ENCODE measurements around the gene NOTCH1.
"Not testable (repeated sequence)": the region's sequence is repeated elsewhere in the genome, so short reads cannot be mapped to it uniquely, and the experiment has no call there.

Gene NOTCH1

DNA sequence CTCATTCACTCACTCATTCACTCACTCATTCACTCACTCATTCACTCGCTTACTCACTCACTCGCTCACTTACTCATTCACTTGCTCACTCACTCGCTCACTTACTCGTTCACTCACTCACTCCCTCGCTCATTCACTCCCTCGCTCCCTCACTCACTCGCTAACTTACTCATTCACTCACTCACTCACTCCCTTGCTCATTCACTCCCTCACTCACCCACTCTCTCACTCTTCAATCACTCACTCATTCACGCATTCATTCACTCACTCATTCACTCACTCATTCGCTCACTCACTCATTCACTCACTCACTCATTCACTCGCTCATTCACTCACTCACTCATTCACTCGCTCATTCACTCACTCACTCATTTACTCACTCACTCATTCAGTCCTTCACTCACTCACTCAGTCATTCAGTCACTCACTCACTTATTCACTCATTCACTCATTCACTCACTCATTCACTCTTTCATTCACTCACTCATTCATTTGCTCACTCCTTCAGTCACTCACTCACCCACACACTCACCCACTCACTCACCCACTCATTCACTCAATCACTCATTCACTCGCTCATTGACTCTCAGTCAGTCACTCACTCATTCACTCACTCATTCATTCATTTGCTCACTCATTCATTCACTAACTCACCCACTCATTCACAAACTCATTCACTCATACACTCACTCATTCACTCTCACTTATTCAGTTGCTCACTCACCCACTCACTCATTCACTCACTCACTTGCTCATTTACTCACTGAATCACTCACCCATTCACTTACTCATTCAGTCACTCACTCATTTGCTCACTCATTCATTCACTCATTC is 36.0 kb upstream of the NOTCH1 start:
- Histone ChIP-seq H2BK120ac (ENCODE audit: low read depth, low read length) (no peak overlapping the region), H4K8ac (ENCODE audit: low read depth, low read length) (no peak overlapping the region), H4K91ac (ENCODE audit: low read depth, low read length, poor library complexity) (no peak overlapping the region), H3K27ac (replicated peaks; ENCODE audit: low read length) (no peak overlapping the region), H3K4ac (ENCODE audit: low read length) (no peak overlapping the region), H3K4me2 (ENCODE audit: insufficient read depth, low read length, poor library complexity, severe bottlenecking) (no peak overlapping the region), H2BK15ac (ENCODE audit: low read length) (no peak overlapping the region), H2BK12ac (ENCODE audit: low read length) (no peak overlapping the region), H3K14ac (ENCODE audit: low read length) (no peak overlapping the region), H3K36me3 (replicated peaks in 1 of 2; ENCODE audit: control insufficient read depth in 2 of 2, insufficient read depth in 2 of 2, low read length in 2 of 2) (no peaks in the 10 kb centered on the region), H3K4me3 (ENCODE audit: low read length in 2 of 2) (no peak overlapping the region), H2AK5ac (ENCODE audit: low read depth, low read length) (no peak overlapping the region), H3K9ac (ENCODE audit: low read depth, low read length, poor library complexity) (no peak overlapping the region), H3K27me3 (ENCODE audit: control insufficient read depth in 3 of 3, insufficient read depth in 3 of 3, low read depth in 1 of 3, low read length in 3 of 3) (peaks cover 0 to 3% (median 0%) of the 10 kb centered on the region in 3 experiments), H3K9me3 (replicated peaks in 1 of 2; ENCODE audit: control insufficient read depth in 2 of 2, insufficient read depth in 1 of 2, low read depth in 1 of 2, low read length in 2 of 2) (peaks cover 0 to 3% of the 10 kb centered on the region in 2 donors), H3K4me1 (ENCODE audit: control insufficient read depth in 2 of 2, insufficient read depth in 1 of 2, low read depth in 1 of 2, low read length in 2 of 2) (peaks cover 43 to 45% of the 10 kb centered on the region in 2 donors), H2AFZ (ENCODE audit: low read length) (no peak overlapping the region), H3K18ac (ENCODE audit: low read length) (no peak overlapping the region), H3K23ac (ENCODE audit: low read depth, low read length, poor library complexity) (no peak overlapping the region), H3K79me1 (ENCODE audit: low read depth, low read length) (peaks cover 3% of the 10 kb centered on the region), H2BK5ac (ENCODE audit: low read length) (no peak overlapping the region)
- DNase-seq (ENCODE audit: low spot score) = no peak
- WGBS, 2 donors (ENCODE audit: extremely low coverage in 2 of 2, insufficient read length in 2 of 2, insufficient replicate concordance in 1 of 2) = 100% methylated on average over 6 to 9 of the region's 12 CpGs

DNA sequence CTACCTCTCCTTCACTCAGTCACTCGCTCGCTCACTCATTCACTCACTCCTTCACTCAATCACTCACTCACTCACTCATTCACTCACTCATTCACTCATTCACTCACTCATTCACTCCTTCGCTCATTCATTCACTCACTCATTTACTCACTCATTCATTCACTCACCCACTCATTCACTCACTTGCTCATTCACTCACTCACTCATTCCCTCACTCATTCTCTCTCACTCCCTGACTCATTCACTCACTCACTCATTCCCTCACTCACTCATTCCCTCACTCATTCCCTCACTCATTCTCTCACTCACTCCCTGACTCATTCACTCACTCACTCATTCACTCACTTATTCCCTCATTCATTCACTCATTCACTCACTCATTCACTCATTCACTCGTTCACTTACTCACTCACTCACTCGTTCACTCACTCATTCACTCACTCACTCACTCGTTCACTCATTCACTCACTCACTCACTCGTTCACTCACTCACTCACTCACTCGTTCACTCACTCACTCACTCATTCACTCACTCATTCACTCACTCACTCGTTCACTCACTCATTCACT is 33.9 kb upstream of the NOTCH1 start:
- not testable (repeated sequence) for H2BK15ac ChIP-seq (ENCODE audit: low read length); H3K14ac ChIP-seq (ENCODE audit: low read length); H4K8ac ChIP-seq (ENCODE audit: low read depth, low read length); H3K4me2 ChIP-seq (ENCODE audit: insufficient read depth, low read length, poor library complexity, severe bottlenecking); H3K79me1 ChIP-seq (ENCODE audit: low read depth, low read length); H3K4ac ChIP-seq (ENCODE audit: low read length); H3K23ac ChIP-seq (ENCODE audit: low read depth, low read length, poor library complexity); H3K4me3 ChIP-seq (ENCODE audit: low read length in 2 of 2); H3K27me3 ChIP-seq (ENCODE audit: control insufficient read depth in 3 of 3, insufficient read depth in 3 of 3, low read depth in 1 of 3, low read length in 3 of 3); H2BK12ac ChIP-seq (ENCODE audit: low read length); H4K91ac ChIP-seq (ENCODE audit: low read depth, low read length, poor library complexity); H3K27ac ChIP-seq (replicated peaks; ENCODE audit: low read length); H3K36me3 ChIP-seq (replicated peaks in 1 of 2; ENCODE audit: control insufficient read depth in 2 of 2, insufficient read depth in 2 of 2, low read length in 2 of 2); H2AFZ ChIP-seq (ENCODE audit: low read length); H3K9me3 ChIP-seq (replicated peaks in 1 of 2; ENCODE audit: control insufficient read depth in 2 of 2, insufficient read depth in 1 of 2, low read depth in 1 of 2, low read length in 2 of 2); DNase-seq (ENCODE audit: low spot score); H2BK120ac ChIP-seq (ENCODE audit: low read depth, low read length); H3K9ac ChIP-seq (ENCODE audit: low read depth, low read length, poor library complexity)
- Histone ChIP-seq H2AK5ac (ENCODE audit: low read depth, low read length) (peak overlapping the region; percentile 90), H2BK5ac (ENCODE audit: low read length) (peak overlapping the region; percentile 77), H3K4me1 (ENCODE audit: control insufficient read depth in 2 of 2, insufficient read depth in 1 of 2, low read depth in 1 of 2, low read length in 2 of 2) (peaks cover 24 to 25% of the 10 kb centered on the region in 2 donors), H3K18ac (ENCODE audit: low read length) (peak overlapping the region; percentile 78)
- WGBS, 2 donors (ENCODE audit: extremely low coverage in 2 of 2, insufficient read length in 2 of 2, insufficient replicate concordance in 1 of 2) = 100% methylated on average over 3 to 6 of the region's 9 CpGs

DNA sequence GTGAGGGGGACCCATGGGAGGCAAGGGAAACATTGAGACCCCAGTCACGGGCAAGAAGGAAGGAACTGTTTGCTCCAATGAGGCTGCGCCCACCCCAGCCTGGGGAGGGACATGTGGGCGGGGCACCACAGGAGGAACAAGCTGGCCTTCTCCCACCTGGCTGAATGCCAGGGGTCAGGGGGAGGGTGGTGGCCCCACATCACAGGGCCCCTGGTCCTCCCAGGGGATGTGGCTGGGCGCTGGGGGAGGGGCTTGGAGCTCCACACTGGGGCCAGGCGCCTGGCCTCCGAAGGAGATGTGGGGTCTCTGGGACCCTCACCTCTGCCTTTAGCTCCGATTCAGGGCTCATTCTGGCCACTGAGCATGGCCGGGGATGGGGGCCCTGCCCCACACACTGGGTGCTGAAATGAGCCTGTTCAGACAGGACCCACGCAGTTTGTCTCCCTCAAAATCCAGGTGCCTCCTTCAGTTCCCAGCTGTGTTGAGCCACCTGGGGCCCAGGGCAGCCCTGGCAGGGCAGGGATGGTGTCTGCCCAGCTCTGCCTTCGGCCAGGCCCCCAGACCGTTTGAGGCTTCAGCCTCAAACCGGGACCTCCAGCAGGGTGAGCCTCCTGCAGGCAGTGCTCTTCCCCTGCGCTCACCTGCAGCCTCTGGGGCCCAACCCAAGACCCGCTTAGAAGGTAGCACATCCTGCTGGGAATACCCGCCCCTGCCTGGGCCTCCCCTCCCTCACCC is 33.2 kb upstream of the NOTCH1 start:
- Histone ChIP-seq H3K23ac (ENCODE audit: low read depth, low read length, poor library complexity) (no peak overlapping the region), H2BK120ac (ENCODE audit: low read depth, low read length) (no peak overlapping the region), H3K4me2 (ENCODE audit: insufficient read depth, low read length, poor library complexity, severe bottlenecking) (no peak overlapping the region), H3K4ac (ENCODE audit: low read length) (peak overlapping the region; percentile 32), H3K79me1 (ENCODE audit: low read depth, low read length) (no peaks in the 10 kb centered on the region), H2AK5ac (ENCODE audit: low read depth, low read length) (peak overlapping the region; percentile 90), H2BK12ac (ENCODE audit: low read length) (peak overlapping the region; percentile 67), H4K8ac (ENCODE audit: low read depth, low read length) (no peak overlapping the region), H3K4me1 (ENCODE audit: control insufficient read depth in 2 of 2, insufficient read depth in 1 of 2, low read depth in 1 of 2, low read length in 2 of 2) (peaks cover 18 to 20% of the 10 kb centered on the region in 2 donors), H3K4me3 (ENCODE audit: low read length in 2 of 2) (no peak overlapping the region), H2BK15ac (ENCODE audit: low read length) (peak overlapping the region; percentile 86), H2AFZ (ENCODE audit: low read length) (peak overlapping the region; percentile 45), H3K27ac (replicated peaks; ENCODE audit: low read length) (peak overlapping the region; percentile 52), H3K14ac (ENCODE audit: low read length) (no peak overlapping the region), H3K27me3 (ENCODE audit: control insufficient read depth in 3 of 3, insufficient read depth in 3 of 3, low read depth in 1 of 3, low read length in 3 of 3) (no peaks in the 10 kb centered on the region), H3K9me3 (replicated peaks in 1 of 2; ENCODE audit: control insufficient read depth in 2 of 2, insufficient read depth in 1 of 2, low read depth in 1 of 2, low read length in 2 of 2) (peaks cover 0 to 2% of the 10 kb centered on the region in 2 donors), H3K36me3 (replicated peaks in 1 of 2; ENCODE audit: control insufficient read depth in 2 of 2, insufficient read depth in 2 of 2, low read length in 2 of 2) (no peaks in the 10 kb centered on the region), H2BK5ac (ENCODE audit: low read length) (peak overlapping the region; percentile 77), H4K91ac (ENCODE audit: low read depth, low read length, poor library complexity) (no peak overlapping the region), H3K18ac (ENCODE audit: low read length) (peak overlapping the region; percentile 78), H3K9ac (ENCODE audit: low read depth, low read length, poor library complexity) (peak overlapping the region; percentile 45)
- no peak for DNase-seq (ENCODE audit: low spot score)
- WGBS, 2 donors (ENCODE audit: extremely low coverage in 2 of 2, insufficient read length in 2 of 2, insufficient replicate concordance in 1 of 2) = no CpG with 5 or more reads among the region's 15 CpGs

- H2AFZ ChIP-seq (ENCODE audit: low read length) = peak overlapping the region; percentile 45
- no peak overlapping the region for H4K91ac ChIP-seq (ENCODE audit: low read depth, low read length, poor library complexity)
- H3K27me3 ChIP-seq (ENCODE audit: control insufficient read depth in 3 of 3, insufficient read depth in 3 of 3, low read depth in 1 of 3, low read length in 3 of 3) = no peaks in the 10 kb centered on the region
- peak overlapping the region; percentile 78 for H3K18ac ChIP-seq (ENCODE audit: low read length)
- no peaks in the 10 kb centered on the region for H3K36me3 ChIP-seq (replicated peaks in 1 of 2; ENCODE audit: control insufficient read depth in 2 of 2, insufficient read depth in 2 of 2, low read length in 2 of 2)
- peak overlapping the region; percentile 77 for H2BK5ac ChIP-seq (ENCODE audit: low read length)
- no peak overlapping the region for H3K9ac ChIP-seq (ENCODE audit: low read depth, low read length, poor library complexity)
- no peaks in the 10 kb centered on the region for H3K79me1 ChIP-seq (ENCODE audit: low read depth, low read length)
- H3K14ac ChIP-seq (ENCODE audit: low read length) = no peak overlapping the region
- peaks cover 13 to 16% of the 10 kb centered on the region in 2 donors for H3K4me1 ChIP-seq (ENCODE audit: control insufficient read depth in 2 of 2, insufficient read depth in 1 of 2, low read depth in 1 of 2, low read length in 2 of 2)
- peak overlapping the region; percentile 90 for H2AK5ac ChIP-seq (ENCODE audit: low read depth, low read length)
- no peak for DNase-seq (ENCODE audit: low spot score)
- H2BK120ac ChIP-seq (ENCODE audit: low read depth, low read length) = no peak overlapping the region
- H2BK12ac ChIP-seq (ENCODE audit: low read length) = no peak overlapping the region
- H3K23ac ChIP-seq (ENCODE audit: low read depth, low read length, poor library complexity) = peak overlapping the region; percentile 49
- H3K4me3 ChIP-seq (ENCODE audit: low read length in 2 of 2) = no peak overlapping the region
- WGBS, 2 donors (ENCODE audit: extremely low coverage in 2 of 2, insufficient read length in 2 of 2, insufficient replicate concordance in 1 of 2) = no CpG with 5 or more reads among the region's 7 CpGs
- peak overlapping the region; percentile 86 for H2BK15ac ChIP-seq (ENCODE audit: low read length)
- H3K4ac ChIP-seq (ENCODE audit: low read length) = peak overlapping the region; percentile 32
- peak overlapping the region; percentile 50 for H3K27ac ChIP-seq (replicated peaks; ENCODE audit: low read length)
- no peak overlapping the region for H4K8ac ChIP-seq (ENCODE audit: low read depth, low read length)
- peaks cover 0 to 2% of the 10 kb centered on the region in 2 donors for H3K9me3 ChIP-seq (replicated peaks in 1 of 2; ENCODE audit: control insufficient read depth in 2 of 2, insufficient read depth in 1 of 2, low read depth in 1 of 2, low read length in 2 of 2)
- H3K4me2 ChIP-seq (ENCODE audit: insufficient read depth, low read length, poor library complexity, severe bottlenecking) = no peak overlapping the region
These were observed 32.7 kb upstream of the NOTCH1 start for GRCh38 chr9:136578626-136578914.
